GM21447 (cell line): Measurements from ENCODE around the gene PRR4.

Experiments
- ATAC-seq: cut with Tn5 transposase; IDR thresholded peaks from one replicate; pipeline ENCODE4 v1.9.1; 2021; ENCODE audit not compliant: unreplicated experiment

Gene PRR4

GRCh38 chr12:10802587-10802986, 46.7 kb downstream of the PRR4 start, which contains the start of gene TAS2R7:
Gene TAS2R7 (minus strand): TSS chr12:10802627. CDS start chr12:10802570, 57 bp downstream.
- ATAC-seq: no peak

DNA sequence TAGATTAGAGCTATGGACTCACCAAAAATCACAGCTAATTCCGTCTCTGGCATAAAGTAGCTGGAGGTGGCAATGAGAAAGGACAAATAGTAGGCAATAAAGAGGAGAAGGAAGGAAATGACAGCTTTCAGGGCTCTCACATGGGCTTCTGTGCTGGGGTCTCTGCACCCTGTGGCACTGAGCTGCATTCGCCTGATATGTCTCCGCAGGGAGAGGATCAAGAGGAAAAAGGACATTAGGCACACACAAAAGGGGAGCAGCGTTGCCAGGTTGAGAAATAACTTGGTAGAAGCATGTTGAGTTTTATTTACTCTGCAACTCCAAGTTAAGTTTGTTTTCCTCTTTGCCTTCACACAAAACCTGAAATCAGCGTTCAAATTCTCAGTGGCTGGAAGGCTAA, 47.5 kb downstream of the PRR4 start:
- no peak for ATAC-seq
